H1 (cell line): Measurements from ENCODE around the gene ABHD13. TPM values are rescaled to one million over a fixed set of nuclear protein-coding genes. Genes with fewer than 3 reads are reported as not detected.

Source experiments
- CTCF ChIA-PET: fragments of 300-600 bp; sonication (Branson Sonifier 250); formaldehyde crosslinking; loops from one replicate; lab custom pipeline; 2021; ENCODE audit not compliant: partially characterized antibody; lab: Charles Lee
- POLR2A ChIA-PET: fragments of 300-600 bp; sonication (Branson Sonifier 250); formaldehyde crosslinking; loops from one replicate; lab custom pipeline; 2021; ENCODE audit warnings: inconsistent platforms; ENCODE audit not compliant: partially characterized antibody; lab: Charles Lee
- DNase-seq, 2 experiments: peaks; one replicate each; pipeline versions ENCODE4 v3.0.0 to v3.0.0-alpha.2; 2010 to 2022; ENCODE audit warnings: low spot score in 2 of 2, low read depth in 1 of 2, mixed read lengths in 1 of 2
- FAIRE-seq: peaks from 2 replicates; lab custom pipeline; 2011; peaks lifted over from hg19 to GRCh38; lab: Jason Lieb, UNC
- H2AFZ ChIP-seq: 2 replicates; pipeline ENCODE4 v1.8.1; 2012; ENCODE audit warnings: low read length, inconsistent platforms
- H2AK5ac ChIP-seq: 2 replicates; pipeline ENCODE4 v1.6.1; 2013; ENCODE audit warnings: low read depth, low read length
- H2BK120ac ChIP-seq: replicated peaks from 2 replicates; pipeline ENCODE3; 2013; ENCODE audit warnings: low read depth, low read length, inconsistent platforms
- H2BK12ac ChIP-seq: 2 replicates; pipeline ENCODE4 v1.6.1; 2013; ENCODE audit warnings: low read depth, low read length
- H2BK15ac ChIP-seq: 2 replicates; pipeline ENCODE4 v1.6.1; 2013; ENCODE audit warnings: low read length
- H2BK20ac ChIP-seq: 2 replicates; pipeline ENCODE4 v1.6.1; 2013; ENCODE audit warnings: low read length
- H2BK5ac ChIP-seq: 2 replicates; pipeline ENCODE4 v1.6.1; 2013; ENCODE audit warnings: low read depth, low read length
- H3K14ac ChIP-seq: 2 replicates; pipeline ENCODE4 v1.6.1; 2013; ENCODE audit warnings: inconsistent platforms; ENCODE audit not compliant: insufficient read length
- H3K18ac ChIP-seq: 2 replicates; pipeline ENCODE4 v1.6.1; 2013; ENCODE audit warnings: low read length; ENCODE audit errors: extremely low read depth
- H3K23ac ChIP-seq: 2 replicates; pipeline ENCODE4 v1.6.1; 2013; ENCODE audit warnings: inconsistent platforms; ENCODE audit not compliant: insufficient read length
- H3K23me2 ChIP-seq: 2 replicates; pipeline ENCODE4 v1.6.1; 2013; ENCODE audit warnings: low read depth, low read length
- H3K27ac ChIP-seq: 2 replicates; pipeline ENCODE4 v1.6.1; 2011; ENCODE audit warnings: low read depth, low read length, inconsistent platforms
- H3K27me3 ChIP-seq, 4 experiments: replicated peaks in 1 of 4; 1 replicate in 1 of 4; 2 replicates in 3 of 4; pipeline versions ENCODE4 v1.6.1 to v1.8.1; 2011 to 2013; ENCODE audit warnings: low read length in 3 of 4, mild to moderate bottlenecking in 3 of 4, inconsistent platforms in 2 of 4, mixed read lengths in 2 of 4, moderate library complexity in 1 of 4; ENCODE audit not compliant: control insufficient read depth in 3 of 4, insufficient read depth in 3 of 4; ENCODE audit errors: extremely low read depth in 1 of 4
- H3K36me3 ChIP-seq, 4 experiments: 2 replicates each; pipeline versions ENCODE4 v1.6.1 to v1.8.1; 2011 to 2013; ENCODE audit warnings: mild to moderate bottlenecking in 4 of 4, low read length in 3 of 4, moderate library complexity in 2 of 4, control low read depth in 1 of 4, inconsistent platforms in 1 of 4; ENCODE audit not compliant: insufficient read depth in 4 of 4, control insufficient read depth in 2 of 4
- H3K4ac ChIP-seq: replicated peaks from 2 replicates; pipeline ENCODE3; 2013; ENCODE audit warnings: low read length, low read depth, mixed read lengths, inconsistent platforms; ENCODE audit not compliant: insufficient read length
- H3K4me1 ChIP-seq, 4 experiments: replicated peaks in 1 of 4; 1 replicate in 1 of 4; 2 replicates in 3 of 4; pipeline versions ENCODE4 v1.6.1 to v1.8.1; 2011 to 2013; ENCODE audit warnings: low read length in 3 of 4, inconsistent platforms in 2 of 4, mixed read lengths in 1 of 4; ENCODE audit not compliant: insufficient read depth in 4 of 4, control insufficient read depth in 3 of 4
- H3K4me2 ChIP-seq, 2 experiments: 2 replicates each; pipeline versions ENCODE4 v1.6.1 to v1.8.1; 2011 to 2013; ENCODE audit warnings: low read depth in 2 of 2, low read length in 2 of 2, control low read depth in 1 of 2, inconsistent platforms in 1 of 2, mild to moderate bottlenecking in 1 of 2; ENCODE audit not compliant: insufficient read depth in 1 of 2
- H3K4me3 ChIP-seq, 4 experiments: fragments of 200-600, 300-600 bp in 1 of 4; sonication (generic), shearing (Covaris generic), sonication (Bioruptor Twin) in 1 of 4; 2 replicates each; pipeline versions ENCODE4 v1.5.1 to v1.8.1; 2011 to 2016; ENCODE audit warnings: low read length in 4 of 4, low read depth in 3 of 4, control low read depth in 2 of 4, inconsistent platforms in 2 of 4, mild to moderate bottlenecking in 2 of 4, mixed read lengths in 1 of 4, moderate library complexity in 1 of 4; ENCODE audit not compliant: insufficient read depth in 2 of 4; ENCODE audit errors: extremely low read depth in 1 of 4
- H3K56ac ChIP-seq: replicated peaks from 2 replicates; pipeline ENCODE3; 2013; ENCODE audit warnings: low read depth, mild to moderate bottlenecking, mixed read lengths, low read length, inconsistent platforms; ENCODE audit not compliant: insufficient read length
- H3K79me1 ChIP-seq: 2 replicates; pipeline ENCODE4 v1.6.1; 2013; ENCODE audit warnings: low read depth, low read length, control low read depth
- H3K79me2 ChIP-seq, 2 experiments: 2 replicates each; pipeline versions ENCODE4 v1.6.1 to v1.8.1; 2012 to 2013; ENCODE audit warnings: low read length in 2 of 2, mild to moderate bottlenecking in 2 of 2, inconsistent platforms in 1 of 2; ENCODE audit not compliant: insufficient read depth in 2 of 2, control insufficient read depth in 1 of 2
- H3K9ac ChIP-seq, 4 experiments: replicated peaks in 1 of 4; 1 replicate in 1 of 4; 2 replicates in 3 of 4; pipeline versions ENCODE4 v1.6.1 to v1.8.1; 2011 to 2013; ENCODE audit warnings: low read depth in 3 of 4, low read length in 3 of 4, control low read depth in 2 of 4, mild to moderate bottlenecking in 2 of 4, moderate library complexity in 2 of 4, inconsistent platforms in 1 of 4; ENCODE audit errors: extremely low read depth in 1 of 4
- H3K9me3 ChIP-seq, 2 experiments: 2 replicates each; pipeline versions ENCODE4 v1.6.1 to v1.8.1; 2012 to 2013; ENCODE audit warnings: mild to moderate bottlenecking in 2 of 2, moderate library complexity in 2 of 2, control low read depth in 1 of 2, inconsistent platforms in 1 of 2, low read depth in 1 of 2, low read length in 1 of 2, mixed read lengths in 1 of 2; ENCODE audit not compliant: insufficient read depth in 2 of 2
- H4K20me1 ChIP-seq, 2 experiments: replicated peaks in 1 of 2; 2 replicates each; pipeline versions ENCODE3 to v1.8.1; 2011 to 2013; ENCODE audit warnings: inconsistent platforms in 2 of 2, low read length in 2 of 2, mild to moderate bottlenecking in 1 of 2; ENCODE audit not compliant: insufficient read depth in 2 of 2, control insufficient read depth in 1 of 2
- H4K5ac ChIP-seq: 2 replicates; pipeline ENCODE4 v1.6.1; 2013; ENCODE audit warnings: low read length, low read depth, mixed read lengths, inconsistent platforms; ENCODE audit not compliant: insufficient read length
- H4K8ac ChIP-seq: 2 replicates; pipeline ENCODE4 v1.8.0; 2013; ENCODE audit warnings: mild to moderate bottlenecking, moderate library complexity, low read length, inconsistent platforms; ENCODE audit not compliant: insufficient read depth; ENCODE audit errors: extremely low read depth
- H4K91ac ChIP-seq: replicated peaks from 2 replicates; pipeline ENCODE3; 2013; ENCODE audit warnings: low read length, mixed read lengths, inconsistent platforms; ENCODE audit not compliant: insufficient read length
- BACH1 ChIP-seq: IDR thresholded peaks from 2 replicates; pipeline ENCODE4 v1.6.1; 2012; ENCODE audit warnings: low read length, improper control_type of control experiment
- CEBPB ChIP-seq: IDR thresholded peaks from 2 replicates; pipeline ENCODE4 v1.6.1; 2012; ENCODE audit warnings: low read depth, low read length
- FOSL1 ChIP-seq: IDR thresholded peaks from 2 replicates; pipeline ENCODE4 v1.6.1; 2011; ENCODE audit warnings: mild to moderate bottlenecking, low read depth, low read length, moderate library complexity; ENCODE audit not compliant: insufficient read depth
- GTF2F1 ChIP-seq: IDR thresholded peaks from 2 replicates; pipeline ENCODE4 v1.6.1; 2012; ENCODE audit warnings: low read depth, low read length, improper control_type of control experiment, borderline replicate concordance
- KDM1A ChIP-seq: fragments of 200-600, 300-600 bp; sonication (generic); IDR thresholded peaks from 2 replicates; pipeline ENCODE4 v1.7.1; 2016; ENCODE audit warnings: mild to moderate bottlenecking, low read length, borderline replicate concordance
- WGBS, 2 experiments: shearing (Covaris generic) in 1 of 2; methylation state at CpG; one replicate each; pipeline versions ENCODE4 v1.1.6 to v1.1.7; 2013 to 2015; ENCODE audit warnings: low lambda C conversion rate in 2 of 2, mixed read lengths in 2 of 2, inconsistent platforms in 1 of 2, low coverage in 1 of 2, missing lambda C conversion rate in 1 of 2; ENCODE audit not compliant: insufficient replicate concordance in 2 of 2, insufficient coverage in 1 of 2, insufficient read length in 1 of 2; ENCODE audit errors: extremely low coverage in 1 of 2, missing lambda C conversion rate in 1 of 2; 5-methylcytosine and 5-hydroxymethylcytosine counted together
- polyA plus RNA-seq, 7 experiments: library from polyadenylated mRNA; depleted of rRNA in 3 of 7; stranded (reverse) in 5 of 7; unstranded in 2 of 7; fragments of >200 nt in 5 of 7; fragments of 200-250 nt in 2 of 7; gene quantifications; 1 replicate in 5 of 7; 2 replicates in 1 of 7; 4 replicates in 1 of 7; pipeline versions ENCODE4 v1.2.1 to v1.2.3, GENCODE V29; 2011 to 2013; ENCODE audit warnings: missing spikeins in 2 of 7, mixed read lengths in 2 of 7
- total RNA-seq: library from RNA; stranded (reverse); fragmentation: NEBNext Ultra II Directional; extraction: Animal tissue kit (Norgen Biotek cat#: 25700); gene quantifications from 2 replicates; pipeline ENCODE4 v1.2.1, GENCODE V29; 2021

The ABHD13 gene
- total and polyA plus RNA-seq, 2 of the 8 experiments (the other 6 are each of a cell fraction or from before 2014, with no cell fraction given), result 3.5 to 6.6 TPM

DNA sequence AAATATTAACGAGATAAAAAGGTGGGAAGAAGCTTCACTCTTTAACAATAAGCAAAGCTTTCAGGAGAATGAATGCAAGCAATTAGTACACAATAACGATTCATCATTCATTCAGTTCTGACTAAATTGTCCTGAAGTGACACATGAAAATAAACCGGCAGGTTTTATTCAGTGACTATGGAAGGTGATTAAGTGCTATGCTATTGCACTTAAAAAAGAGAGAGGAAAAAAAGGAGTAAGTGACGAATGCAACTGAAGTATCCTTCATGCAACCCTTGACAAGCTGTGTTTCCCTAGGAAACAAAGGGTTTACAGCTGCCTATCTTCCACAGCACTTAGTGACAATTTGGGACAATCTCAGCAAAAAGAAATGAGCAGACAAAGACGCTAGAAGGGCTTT is 4.2 kb upstream of the ABHD13 start:
- peak; percentile 32 for FAIRE-seq
- 64% methylated on average over 5 of the region's 5 CpGs; no CpG with 5 or more reads in 1 of the 2 experiments for WGBS, 2 experiments
- POLR2A ChIA-PET, result no interaction called here

More for the DNA sequence above, 4.2 kb upstream of the ABHD13 start:
- no peak overlapping the region for H2AK5ac ChIP-seq
- H4K8ac ChIP-seq, result no peak overlapping the region
- H4K20me1 ChIP-seq, result no peaks in the 10 kb centered on the region
- peak overlapping the region; percentile 77 to 99; a peak in 3 of 4 replicates for H3K4me2 ChIP-seq
- H3K27me3 ChIP-seq, result no peaks in the 10 kb centered on the region
- H2BK12ac ChIP-seq, result no peak overlapping the region
- H4K5ac ChIP-seq, result no peak overlapping the region
- H3K79me1 ChIP-seq, result no peaks in the 10 kb centered on the region
- H3K56ac ChIP-seq, result no peak overlapping the region
- no peak overlapping the region for H3K18ac ChIP-seq
- H3K27ac ChIP-seq, result no peak overlapping the region
- peak overlapping the region; percentile 100; the same call in 1 of the 2 replicates for H2AFZ ChIP-seq
- peaks cover 0 to 3% of the 10 kb centered on the region in 2 experiments; a peak in 2 of 4 replicates for H3K79me2 ChIP-seq
- H3K9ac ChIP-seq, result peak overlapping the region in 1 of 4 experiments; percentile 58; a peak in 1 of 7 replicates
- CTCF ChIA-PET, result interaction anchor here (0.8 to 1.0 kb wide), 2 partner anchors 59 to 1011 kb away, joined by 3 to 6 read pairs; no protein-coding TSS in a partner anchor
- no peak overlapping the region for H2BK5ac ChIP-seq
- no peak overlapping the region for H2BK15ac ChIP-seq
- no peak overlapping the region for H2BK120ac ChIP-seq
- H3K36me3 ChIP-seq, result peaks cover 0 to 6% (median 0%) of the 10 kb centered on the region in 4 experiments; a peak in 2 of 8 replicates
- no peak overlapping the region for H2BK20ac ChIP-seq
- H4K91ac ChIP-seq, result no peak overlapping the region
- peak overlapping the region in 3 of 4 experiments; percentile 60 to 62 (median 61); a peak in 5 of 8 replicates for H3K4me3 ChIP-seq
- no peaks in the 10 kb centered on the region for H3K9me3 ChIP-seq
- no peak overlapping the region for H3K14ac ChIP-seq
- no peak overlapping the region for H3K4ac ChIP-seq
- DNase-seq, result no peak
- no peak for TF ChIP-seq FOSL1
- TF ChIP-seq BACH1, result no peak
- TF ChIP-seq CEBPB, result no peak
- no peak for TF ChIP-seq KDM1A
- TF ChIP-seq GTF2F1, result no peak
- H3K23me2 ChIP-seq, result 0 out of 2 replicates have a peak, but pooled peaks cover 4% of the 10 kb centered on the region
- H3K23ac ChIP-seq, result no peak overlapping the region
- no peaks in the 10 kb centered on the region; a peak in 2 of 7 replicates for H3K4me1 ChIP-seq
